Activated CD4-positive, alpha-beta T cell treated with anti-CD3 and anti-CD28 coated beads for 36 hours (primary cell): ENCODE results near the gene SP110. TPM values are rescaled to one million over a fixed set of nuclear protein-coding genes. Genes with fewer than 3 reads are reported as not detected.

Experiments used
- ATAC-seq: fragments of 200-7000 bp; cut with Tn5 transposase; one replicate; pipeline ENCODE4 v1.10.0; 2021; ENCODE audit warnings: mild to moderate bottlenecking, moderate library complexity
- CTCF ChIA-PET: fragments of 350-600 bp; sonication (Branson Sonifier 250); formaldehyde crosslinking; loops from one replicate; lab custom pipeline; 2021; ENCODE audit warnings: antibody characterized with exemption; lab: Charles Lee
- POLR2A ChIA-PET: fragments of 350-600 bp; sonication (Branson Sonifier 250); formaldehyde crosslinking; loops from one replicate; lab custom pipeline; 2021; ENCODE audit warnings: antibody characterized with exemption, inconsistent platforms; lab: Charles Lee
- DNase-seq: peaks from one replicate; pipeline ENCODE4 v3.0.0-alpha.2; 2020
- H3K27ac Mint-ChIP-seq: one replicate; pipeline ENCODE4 v1.8.0; 2021; ENCODE audit warnings: mixed read lengths
- H3K27me3 Mint-ChIP-seq: one replicate; pipeline ENCODE4 v1.8.0; 2021; ENCODE audit warnings: mixed read lengths
- H3K36me3 Mint-ChIP-seq: one replicate; pipeline ENCODE4 v1.8.0; 2021; ENCODE audit warnings: low read depth, mixed read lengths
- H3K4me1 Mint-ChIP-seq: one replicate; pipeline ENCODE4 v1.8.0; 2021; ENCODE audit warnings: mixed read lengths
- H3K4me3 Mint-ChIP-seq: one replicate; pipeline ENCODE4 v1.8.0; 2021; ENCODE audit warnings: mild to moderate bottlenecking, moderate library complexity, mixed read lengths
- H3K9me3 Mint-ChIP-seq: one replicate; pipeline ENCODE4 v1.8.0; 2021; ENCODE audit warnings: low read depth, mixed read lengths
- intact Hi-C, 2 experiments: fragments of 100-400 bp; cut with DNase I in 1 of 2; cut with micrococcal nuclease in 1 of 2; formaldehyde crosslinking; loops; one replicate each; pipeline versions ENCODE4 v1.14.2 to v1.15.1; 2022 to 2024; cut with DNase I, micrococcal nuclease
- total RNA-seq, 2 experiments: library from RNA; stranded (reverse); gene quantifications; one replicate each; pipeline ENCODE4 v1.2.3, GENCODE V29; 2021

The SP110 gene
- total RNA-seq, 2 experiments from 2014 or later, result 96.2 to 111 TPM

GRCh38 chr2:230250231-230250630, 30.4 kb upstream of the SP110 start:
- intact Hi-C loops, result loop anchor here in 1 of 2 experiments (5.0 kb wide), 3 partner anchors 33 to 67 kb away; partner anchors contain the start of gene SP110
- H3K4me3 Mint-ChIP-seq, result no peak overlapping the region
- no peaks in the 10 kb centered on the region for H3K4me1 Mint-ChIP-seq
- peaks cover 4% of the 10 kb centered on the region for H3K36me3 Mint-ChIP-seq
- no peaks in the 10 kb centered on the region for H3K27me3 Mint-ChIP-seq
- no peaks in the 10 kb centered on the region for H3K9me3 Mint-ChIP-seq
- ChIA-PET POLR2A (no interaction called here), CTCF (interaction anchor here (0.7 kb wide), 1 partner anchor 62 kb away, joined by 3 read pairs; no protein-coding TSS in a partner anchor)
- DNase-seq (no peak), ATAC-seq (no peak)
- H3K27ac Mint-ChIP-seq, result no peak overlapping the region

DNA sequence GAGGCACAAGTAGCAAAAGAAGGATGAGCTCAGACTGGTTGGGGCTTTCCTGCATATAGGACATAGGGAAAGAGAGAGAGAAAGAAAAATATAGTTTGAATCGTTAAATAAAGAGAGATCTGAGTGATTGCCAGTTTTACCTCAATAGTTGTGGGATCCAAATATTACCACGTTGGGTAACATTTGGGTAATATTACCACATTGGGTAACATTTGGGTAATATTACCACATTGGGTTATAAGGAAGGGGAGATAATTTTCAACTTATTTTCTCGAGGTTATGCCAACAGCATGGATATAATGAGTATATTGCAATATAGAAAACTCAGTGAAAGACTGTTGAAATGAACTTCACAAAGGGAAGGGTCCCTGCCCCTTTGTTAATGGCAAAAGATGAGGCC, 26.4 kb upstream of the SP110 start:
- ATAC-seq, result no peak
- no peak overlapping the region for H3K27ac Mint-ChIP-seq
- H3K27me3 Mint-ChIP-seq, result no peaks in the 10 kb centered on the region
- H3K9me3 Mint-ChIP-seq, result no peaks in the 10 kb centered on the region
- DNase-seq, result no peak
- POLR2A ChIA-PET, result no interaction called here
- H3K36me3 Mint-ChIP-seq, result peaks cover 18% of the 10 kb centered on the region
- no peaks in the 10 kb centered on the region for H3K4me1 Mint-ChIP-seq
- H3K4me3 Mint-ChIP-seq, result no peak overlapping the region
- CTCF ChIA-PET, result interaction anchor here (0.6 to 1.1 kb wide), 3 partner anchors 8 to 445 kb away, joined by 3 read pairs; no protein-coding TSS in a partner anchor
- intact Hi-C loops, result no loop called here

DNA sequence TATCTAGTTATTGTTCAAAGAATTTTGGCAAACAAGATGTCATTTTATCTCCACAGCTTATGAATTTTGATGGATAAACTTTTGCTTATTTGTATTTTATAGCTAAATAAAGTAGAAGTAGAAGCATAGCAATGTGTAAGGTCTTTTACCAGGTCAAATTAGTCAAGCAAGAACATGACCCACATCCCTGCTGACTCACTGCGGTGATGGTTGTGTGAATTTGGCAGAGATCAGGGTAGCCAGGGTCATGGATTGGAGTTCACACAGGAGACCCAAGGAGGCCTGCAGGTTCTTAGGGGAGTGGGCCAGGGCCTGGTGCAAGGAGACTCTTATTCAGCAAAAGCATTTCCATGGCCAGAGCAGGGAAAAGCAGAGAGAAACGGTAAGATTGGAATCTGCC, 24.4 kb upstream of the SP110 start:
- H3K27me3 Mint-ChIP-seq, result no peaks in the 10 kb centered on the region
- ChIA-PET POLR2A (no interaction called here), CTCF (interaction anchor here (0.8 kb wide), 1 partner anchor 415 kb away, joined by 3 read pairs; no protein-coding TSS in a partner anchor)
- H3K36me3 Mint-ChIP-seq, result peaks cover 31% of the 10 kb centered on the region
- no peak overlapping the region for H3K4me3 Mint-ChIP-seq
- no peak for DNase-seq
- no peak overlapping the region for H3K27ac Mint-ChIP-seq
- intact Hi-C loops, result no loop called here
- no peaks in the 10 kb centered on the region for H3K4me1 Mint-ChIP-seq
- no peaks in the 10 kb centered on the region for H3K9me3 Mint-ChIP-seq
- ATAC-seq, result peak; percentile 39

- ATAC-seq (peak; percentile 85), DNase-seq (no peak)
- ChIA-PET CTCF (no interaction called here), POLR2A (no interaction called here)
- H3K36me3 Mint-ChIP-seq, result peaks cover 68% of the 10 kb centered on the region
- intact Hi-C loops, result loop anchor here (1.0 to 2.0 kb wide), 4 partner anchors 10 to 32 kb away; partner anchors contain the start of gene SP140 (in 1 of the 2)
- H3K4me1 Mint-ChIP-seq, result peaks cover 47% of the 10 kb centered on the region
- H3K4me3 Mint-ChIP-seq, result no peak overlapping the region
- H3K27ac Mint-ChIP-seq, result peak overlapping the region; percentile 86
- H3K27me3 Mint-ChIP-seq, result no peaks in the 10 kb centered on the region
- peaks cover 14% of the 10 kb centered on the region for H3K9me3 Mint-ChIP-seq
Observed at GRCh38 chr2:230234845-230235244, 15.1 kb upstream of the SP110 start.

GRCh38 chr2:230234122-230234722, 14.4 kb upstream of the SP110 start:
- Mint-ChIP-seq H3K27me3 (no peaks in the 10 kb centered on the region), H3K4me3 (no peak overlapping the region), H3K27ac (peak overlapping the region; percentile 86), H3K9me3 (peaks cover 16% of the 10 kb centered on the region), H3K4me1 (peaks cover 51% of the 10 kb centered on the region), H3K36me3 (peaks cover 67% of the 10 kb centered on the region)
- ATAC-seq, result peak; percentile 62
- POLR2A ChIA-PET, result no interaction called here
- CTCF ChIA-PET, result no interaction called here
- peak; percentile 23 for DNase-seq
- intact Hi-C loops, result loop anchor here (1.0 to 2.0 kb wide), 4 partner anchors 9 to 33 kb away; partner anchors contain the start of gene SP140 (in 1 of the 2)

GRCh38 chr2:230231251-230231650, 11.5 kb upstream of the SP110 start:
- Mint-ChIP-seq H3K27me3 (no peaks in the 10 kb centered on the region), H3K4me1 (peaks cover 58% of the 10 kb centered on the region), H3K27ac (no peak overlapping the region), H3K4me3 (peak overlapping the region; percentile 32), H3K36me3 (peaks cover 54% of the 10 kb centered on the region), H3K9me3 (peaks cover 16% of the 10 kb centered on the region)
- DNase-seq (no peak), ATAC-seq (no peak)
- intact Hi-C loops, result no loop called here
- ChIA-PET POLR2A (no interaction called here), CTCF (no interaction called here)

- Mint-ChIP-seq H3K9me3 (peaks cover 16% of the 10 kb centered on the region), H3K4me3 (peak overlapping the region; percentile 80), H3K36me3 (peaks cover 50% of the 10 kb centered on the region), H3K27ac (peak overlapping the region; percentile 73), H3K27me3 (no peaks in the 10 kb centered on the region), H3K4me1 (peaks cover 58% of the 10 kb centered on the region)
- intact Hi-C loops, result no loop called here
- ChIA-PET CTCF (no interaction called here), POLR2A (no interaction called here)
- DNase-seq (no peak), ATAC-seq (no peak)
Observed at GRCh38 chr2:230230496-230231200, 10.9 kb upstream of the SP110 start.

DNA sequence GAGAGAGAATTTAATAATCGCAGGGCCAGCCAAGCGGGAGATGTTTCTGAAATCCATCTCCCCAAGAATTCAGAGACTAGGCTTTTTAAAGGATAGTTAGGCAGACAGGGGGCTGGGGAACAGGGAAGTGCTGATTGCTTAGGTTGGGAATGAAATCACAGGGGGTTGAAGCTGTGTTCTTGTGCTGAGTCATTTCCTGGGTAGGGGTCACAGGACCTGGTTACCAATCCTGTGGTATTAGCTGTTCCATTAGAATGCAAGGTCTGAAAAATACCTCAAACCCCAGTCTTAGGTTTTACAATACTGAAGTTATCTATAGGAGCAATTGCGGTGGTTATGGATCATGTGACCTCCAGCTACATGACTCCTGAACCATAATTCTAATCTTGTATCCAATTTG, 10.3 kb upstream of the SP110 start:
- Mint-ChIP-seq H3K27me3 (no peaks in the 10 kb centered on the region), H3K27ac (peak overlapping the region; percentile 73), H3K9me3 (peaks cover 16% of the 10 kb centered on the region), H3K36me3 (peaks cover 46% of the 10 kb centered on the region), H3K4me3 (peak overlapping the region; percentile 80), H3K4me1 (peaks cover 58% of the 10 kb centered on the region)
- intact Hi-C loops, result no loop called here
- DNase-seq (no peak), ATAC-seq (no peak)
- POLR2A ChIA-PET, result no interaction called here
- CTCF ChIA-PET, result no interaction called here

- CTCF ChIA-PET, result interaction anchor here (0.8 to 1.8 kb wide), 3 partner anchors 26 to 240 kb away, joined by 3 to 6 read pairs (median 5); partner anchors contain the start of gene SP140L
- Mint-ChIP-seq H3K9me3 (peaks cover 15% of the 10 kb centered on the region), H3K27me3 (no peaks in the 10 kb centered on the region), H3K27ac (peak overlapping the region; percentile 85), H3K4me1 (peaks cover 60% of the 10 kb centered on the region), H3K36me3 (peaks cover 39% of the 10 kb centered on the region), H3K4me3 (peak overlapping the region; percentile 80)
- intact Hi-C loops, result loop anchor here in 1 of 2 experiments (2.0 to 5.0 kb wide), 3 partner anchors 28 to 305 kb away; partner anchors contain the start of genes FBXO36, SP100 and TRIP12
- POLR2A ChIA-PET, result no interaction called here
- ATAC-seq (no peak), DNase-seq (peak; percentile 23)
Observed at GRCh38 chr2:230227216-230227615, 7.4 kb upstream of the SP110 start.

- Mint-ChIP-seq H3K36me3 (peaks cover 28% of the 10 kb centered on the region), H3K4me1 (peaks cover 57% of the 10 kb centered on the region), H3K27ac (peak overlapping the region; percentile 96), H3K4me3 (peak overlapping the region; percentile 81), H3K27me3 (no peaks in the 10 kb centered on the region), H3K9me3 (peaks cover 11% of the 10 kb centered on the region)
- ATAC-seq (peak; percentile 52), DNase-seq (no peak)
- CTCF ChIA-PET, result interaction anchor here (1.0 to 1.4 kb wide), 2 partner anchors 23 to 101 kb away, joined by 3 to 4 read pairs; partner anchors contain the start of gene SP140L
- intact Hi-C loops, result loop anchor here in 1 of 2 experiments (2.0 to 5.0 kb wide), 3 partner anchors 29 to 304 kb away; partner anchors contain the start of genes FBXO36, SP100 and TRIP12
- POLR2A ChIA-PET, result interaction anchor here (0.6 to 1.3 kb wide), 2 partner anchors 29 to 626 kb away, joined by 3 to 5 read pairs; no protein-coding TSS in a partner anchor
Observed at GRCh38 chr2:230226051-230226551, 6.3 kb upstream of the SP110 start.

GRCh38 chr2:230225486-230225885, 5.7 kb upstream of the SP110 start, which contains the start of gene SP140:
Gene SP140, plus strand, starts transcription at chr2:230225736. Its CDS starts 109 bp downstream, at chr2:230225845.
- ChIA-PET CTCF (interaction anchor here (1.0 to 1.4 kb wide), 2 partner anchors 23 to 102 kb away, joined by 3 to 4 read pairs; partner anchors contain the start of gene SP140L), POLR2A (interaction anchor here (1.2 to 1.3 kb wide), 2 partner anchors 29 to 489 kb away, joined by 3 to 5 read pairs; no protein-coding TSS in a partner anchor)
- Mint-ChIP-seq H3K9me3 (peaks cover 6% of the 10 kb centered on the region), H3K4me3 (peak within 1 kb of the TSS; percentile 81), H3K27me3 (no peaks in the 10 kb centered on the region), H3K36me3 (peaks cover 22% of the 10 kb centered on the region), H3K4me1 (peaks cover 51% of the 10 kb centered on the region), H3K27ac (peak within 1 kb of the TSS; percentile 96)
- ATAC-seq, result peak; percentile 87
- intact Hi-C loops, result loop anchor here in 1 of 2 experiments (1.0 to 5.0 kb wide), 2 partner anchors 9 to 303 kb away; partner anchors contain the start of genes FBXO36 and TRIP12
- peak; percentile 85 for DNase-seq
